RKO (cell line): ENCODE data around the gene DTD1.
A peak's percentile ranks its signal among the peaks of the same experiment; 100 is the strongest.

Experiments used
- DNase-seq: peaks from one replicate; pipeline ENCODE4 v3.0.0-alpha.2; 2016; ENCODE audit warnings: low spot score

DTD1 gene, protein sequence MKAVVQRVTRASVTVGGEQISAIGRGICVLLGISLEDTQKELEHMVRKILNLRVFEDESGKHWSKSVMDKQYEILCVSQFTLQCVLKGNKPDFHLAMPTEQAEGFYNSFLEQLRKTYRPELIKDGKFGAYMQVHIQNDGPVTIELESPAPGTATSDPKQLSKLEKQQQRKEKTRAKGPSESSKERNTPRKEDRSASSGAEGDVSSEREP

GRCh38 chr20:18587665-18588573 lies at the start of gene DTD1:
DTD1 (plus strand) TSS chr20:18588054; CDS start chr20:18588073, 19 bp downstream.
- peak; percentile 91 for DNase-seq

GRCh38 chr20:18541741-18542140 lies 46.1 kb upstream of the DTD1 start:
- peak; percentile 67 for DNase-seq

DNA sequence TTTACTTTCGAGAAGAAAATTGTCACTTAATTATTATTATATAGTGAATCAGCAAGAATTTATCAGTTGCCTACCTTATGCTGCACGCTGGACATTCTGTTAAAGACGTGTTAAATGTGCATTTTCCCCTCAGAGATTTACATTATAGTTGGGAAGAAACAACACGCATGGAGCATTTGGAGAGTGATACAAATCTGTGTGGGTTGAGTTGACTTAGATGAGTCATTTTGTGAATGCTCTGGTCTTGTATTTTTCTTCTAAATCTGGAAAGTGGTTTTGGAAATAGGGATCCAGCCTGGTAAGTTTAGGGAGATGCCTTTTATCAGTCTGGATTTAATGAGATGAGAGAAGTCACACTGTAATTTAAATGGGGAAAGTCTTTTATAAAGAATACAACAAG lies 44.6 kb upstream of the DTD1 start:
- DNase-seq, result no peak

- DNase-seq, result no peak
Observed at GRCh38 chr20:18543932-18544331, 43.9 kb upstream of the DTD1 start.

- no peak for DNase-seq
Observed at GRCh38 chr20:18545566-18545965, 42.3 kb upstream of the DTD1 start.

DNA sequence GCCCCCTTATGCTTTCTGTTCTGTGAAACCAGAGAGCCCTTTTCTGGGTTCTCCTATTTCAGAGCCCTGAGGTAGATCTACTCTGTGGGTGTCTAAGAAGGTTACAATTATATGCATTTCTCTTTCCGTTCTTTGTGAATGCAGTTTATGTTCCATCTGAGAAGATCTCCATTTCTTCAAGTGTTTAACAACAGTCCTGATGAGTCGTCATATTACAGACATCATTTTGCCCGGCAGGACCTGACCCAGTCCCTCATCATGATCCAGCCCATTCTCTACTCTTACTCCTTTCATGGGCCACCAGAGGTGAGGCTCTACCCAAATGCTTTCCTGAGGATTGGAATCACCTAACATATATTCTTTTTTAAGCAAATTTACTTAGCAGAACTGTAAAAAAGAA lies 39.4 kb upstream of the DTD1 start:
- no peak for DNase-seq

DNA sequence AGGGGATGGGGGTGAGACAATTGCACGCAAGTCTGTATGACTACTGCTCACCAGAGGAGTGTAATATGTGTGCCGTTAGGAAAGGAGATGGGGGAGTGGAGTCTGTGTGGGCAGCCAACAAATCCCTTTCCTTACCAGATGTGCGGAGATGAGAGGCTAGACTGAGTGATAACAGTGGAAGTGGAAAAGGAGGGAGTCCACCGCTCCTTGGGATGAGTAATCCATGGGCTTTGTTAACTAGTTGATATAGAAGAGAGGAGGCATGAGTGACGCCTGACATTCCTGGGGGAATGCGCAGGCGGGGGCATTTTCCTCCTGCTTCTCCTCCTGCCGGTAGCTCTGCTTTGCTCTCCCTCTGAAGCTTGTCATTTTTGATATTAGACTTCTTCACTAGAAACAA lies 34.1 kb upstream of the DTD1 start:
- DNase-seq, result no peak

DNA sequence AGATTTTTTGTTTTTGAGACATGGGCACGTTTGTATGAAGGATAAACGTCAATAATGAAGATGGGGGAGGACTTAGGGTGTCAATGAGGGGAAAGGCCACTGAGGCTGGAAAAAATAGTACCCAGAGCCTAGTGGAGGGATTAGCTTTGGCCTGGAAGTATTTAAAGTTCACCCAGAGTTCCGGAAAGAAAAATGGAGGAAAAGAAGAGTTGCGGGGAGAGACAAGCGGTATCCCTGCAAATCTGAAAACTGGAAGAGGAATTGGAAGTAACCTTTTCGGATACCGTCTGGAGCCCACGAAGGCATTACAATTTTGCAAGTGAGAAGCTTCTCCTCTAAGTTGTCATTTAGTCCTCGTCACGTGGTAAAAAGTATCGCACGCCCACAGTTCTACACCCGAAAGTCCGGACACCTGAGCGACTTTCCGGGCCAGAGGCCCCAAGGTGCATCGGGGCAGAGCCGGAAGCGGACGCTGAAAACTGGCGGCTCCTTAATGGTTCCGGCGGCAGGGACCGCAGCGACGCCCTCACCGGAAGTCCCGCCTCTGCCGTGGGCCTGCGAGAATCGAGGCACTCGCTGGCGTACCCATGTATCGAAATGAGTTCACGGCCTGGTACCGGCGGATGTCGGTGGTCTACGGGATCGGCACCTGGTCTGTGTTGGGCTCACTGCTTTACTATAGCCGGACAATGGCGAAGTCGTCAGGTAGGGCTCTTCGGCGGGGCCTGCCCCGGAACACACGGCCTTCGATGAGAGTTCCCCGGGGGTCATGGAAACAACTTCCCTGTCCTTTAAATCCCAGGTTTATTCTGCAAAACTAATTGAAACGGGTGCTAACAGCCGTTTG lies 20.7 kb upstream of the DTD1 start, which contains the start of gene SMIM26:
SMIM26 (plus strand) TSS at position 541 of the 847 bp plus-strand sequence; CDS start at position 588, 47 bp downstream.
- DNase-seq, result peak; percentile 96

DNA sequence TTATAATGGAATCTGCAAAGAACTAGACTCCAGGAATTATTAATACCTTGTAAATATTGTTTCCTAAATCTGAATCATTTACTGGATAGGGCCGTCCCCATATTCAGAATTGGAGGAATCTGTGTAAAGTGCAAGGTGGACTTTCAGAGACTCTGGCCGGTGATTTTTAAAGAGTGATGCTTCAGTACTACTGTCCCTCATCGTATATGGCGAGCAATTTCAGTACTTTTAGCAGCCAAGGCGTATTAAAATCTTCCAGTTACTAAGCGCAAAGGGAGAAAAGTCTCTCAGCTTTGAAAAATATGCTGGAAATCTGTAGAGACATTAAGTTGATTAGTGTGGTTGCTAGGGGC lies 20.1 kb upstream of the DTD1 start:
- no peak for DNase-seq

DNA sequence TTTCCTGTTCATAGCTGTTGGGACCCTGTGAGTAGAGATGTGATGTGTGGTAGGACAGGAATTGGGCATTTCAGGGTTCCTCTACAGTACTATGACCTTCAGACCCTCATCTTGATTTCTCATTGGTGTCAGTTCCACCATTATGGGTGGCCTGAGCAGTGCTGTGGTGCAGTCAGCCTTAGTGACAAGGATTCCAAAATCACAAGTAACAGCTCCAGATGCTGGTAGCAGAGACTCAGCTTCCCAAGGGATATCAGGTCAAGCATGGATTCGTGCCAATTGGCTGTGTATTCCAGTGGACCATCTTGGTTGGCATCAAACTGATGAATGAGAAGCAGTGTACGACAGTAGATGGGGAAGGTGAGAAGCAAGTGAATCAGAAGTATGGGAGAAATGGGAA lies 16.8 kb upstream of the DTD1 start:
- DNase-seq, result no peak

GRCh38 chr20:18571578-18571977 lies 16.3 kb upstream of the DTD1 start:
- DNase-seq, result no peak

GRCh38 chr20:18577942-18578341 lies 9.9 kb upstream of the DTD1 start:
- no peak for DNase-seq

GRCh38 chr20:18578581-18578980 lies 9.3 kb upstream of the DTD1 start:
- no peak for DNase-seq

DNA sequence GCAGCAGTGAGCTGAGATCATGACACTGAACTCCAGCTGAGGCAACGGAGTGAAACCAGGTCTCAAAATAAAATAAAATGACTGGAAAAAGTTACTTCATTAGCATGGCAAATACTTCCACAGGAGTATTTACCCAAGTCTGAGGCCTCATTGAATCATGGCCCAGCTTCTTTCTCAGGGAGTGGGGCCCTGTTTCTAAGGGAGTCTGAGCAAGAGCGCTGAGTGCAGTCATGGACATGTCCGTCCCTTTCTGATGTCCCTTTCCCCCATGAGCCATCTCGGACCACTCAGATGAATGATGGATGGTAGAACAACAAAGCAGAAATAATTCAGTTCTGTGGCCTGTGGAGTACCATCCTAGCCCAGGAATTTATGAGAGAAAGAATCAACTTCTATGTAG lies 7.8 kb upstream of the DTD1 start:
- DNase-seq, result no peak

- DNase-seq, result peak; percentile 83
Observed at GRCh38 chr20:18585134-18585533, 2.7 kb upstream of the DTD1 start.

DNA sequence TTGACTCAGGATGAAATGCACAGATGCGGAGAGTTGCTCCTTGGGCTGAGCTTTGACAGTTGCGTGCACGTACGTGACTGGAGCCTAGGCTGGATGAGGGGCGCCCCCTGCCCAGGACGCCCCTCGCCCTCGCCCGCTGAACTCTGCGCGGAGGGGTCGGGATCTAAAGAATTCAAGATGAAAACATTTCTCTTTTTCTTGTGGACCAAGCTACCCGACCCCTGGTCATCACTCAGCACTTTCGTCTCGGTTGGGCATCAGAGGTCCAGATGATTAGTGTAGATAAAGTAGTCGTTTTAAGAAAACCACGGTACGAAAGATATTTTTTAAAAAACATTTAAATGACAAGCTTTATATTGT lies 700 bp downstream of the DTD1 start:
- no peak for DNase-seq

GRCh38 chr20:18589941-18590674 lies 2.3 kb downstream of the DTD1 start:
- DNase-seq, result peak; percentile 24

DNA sequence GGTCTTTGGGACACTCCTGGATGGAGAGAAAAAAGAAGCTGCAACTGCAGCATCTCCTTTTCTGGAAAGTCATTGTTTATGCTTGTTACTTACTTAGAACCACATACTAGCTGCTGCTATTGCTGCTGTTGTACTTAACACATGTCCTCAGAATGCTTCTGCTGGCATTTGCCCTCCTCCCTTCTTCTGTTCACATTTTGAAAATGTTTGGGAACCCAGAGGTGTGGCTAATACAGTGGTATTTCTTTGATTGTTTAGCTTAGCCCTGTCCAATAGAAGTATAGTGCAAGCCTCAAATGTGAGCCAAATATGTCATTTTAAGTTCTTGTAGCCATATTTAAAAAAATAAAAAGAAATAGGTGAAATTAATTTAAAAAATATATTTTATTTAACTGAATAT lies 8.4 kb downstream of the DTD1 start:
- DNase-seq, result no peak

- no peak for DNase-seq
Observed at GRCh38 chr20:18609741-18610140, 21.9 kb downstream of the DTD1 start.

GRCh38 chr20:18611492-18611891 lies 23.6 kb downstream of the DTD1 start:
- no peak for DNase-seq

GRCh38 chr20:18613553-18613952 lies 25.7 kb downstream of the DTD1 start:
- peak; percentile 69 for DNase-seq

- DNase-seq, result no peak
Observed at GRCh38 chr20:18614244-18614643, 26.4 kb downstream of the DTD1 start.
